ENCODE measurements around the gene RAB40C.

RAB40C gene

DNA sequence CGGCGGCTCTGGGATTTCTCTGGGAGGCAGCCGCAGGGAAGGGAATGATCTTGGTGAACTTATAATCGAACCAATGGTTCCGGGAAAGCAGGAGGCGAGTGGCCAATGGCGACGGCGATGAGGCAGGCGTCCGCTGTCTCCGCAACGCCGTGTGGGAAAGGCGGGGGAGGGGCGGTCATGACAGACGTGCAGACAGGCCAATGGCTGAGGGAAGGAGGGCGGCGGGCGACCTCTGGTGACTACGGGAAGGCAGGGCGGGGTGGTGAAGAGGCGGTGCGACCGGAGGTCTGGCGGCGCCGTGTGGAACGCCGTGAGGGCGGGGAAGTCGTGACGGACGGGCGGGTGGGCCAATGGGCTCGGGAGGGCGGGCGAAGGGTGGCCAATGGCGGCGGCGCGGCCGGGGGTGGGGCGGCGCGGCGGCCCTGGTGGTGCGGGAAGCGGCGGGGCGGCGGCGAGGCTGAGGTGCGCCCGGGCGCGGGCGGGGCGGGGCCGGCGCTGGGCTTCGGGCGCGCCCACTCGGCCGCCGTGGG is at the start of gene RAB40C:
RAB40C (plus strand) TSS at position 409 of the 530 bp plus-strand sequence. CDS start 226 bp downstream, outside the sequence.
- DNase-seq = peak; percentile 98

- peak; percentile 77 for DNase-seq
These were observed 49.1 kb upstream of the RAB40C start for GRCh38 chr16:540645-541340.

- DNase-seq = no peak
These were observed 46.3 kb upstream of the RAB40C start for GRCh38 chr16:543301-544164.

GRCh38 chr16:544517-544916 is 45.3 kb upstream of the RAB40C start:
- DNase-seq = no peak

DNA sequence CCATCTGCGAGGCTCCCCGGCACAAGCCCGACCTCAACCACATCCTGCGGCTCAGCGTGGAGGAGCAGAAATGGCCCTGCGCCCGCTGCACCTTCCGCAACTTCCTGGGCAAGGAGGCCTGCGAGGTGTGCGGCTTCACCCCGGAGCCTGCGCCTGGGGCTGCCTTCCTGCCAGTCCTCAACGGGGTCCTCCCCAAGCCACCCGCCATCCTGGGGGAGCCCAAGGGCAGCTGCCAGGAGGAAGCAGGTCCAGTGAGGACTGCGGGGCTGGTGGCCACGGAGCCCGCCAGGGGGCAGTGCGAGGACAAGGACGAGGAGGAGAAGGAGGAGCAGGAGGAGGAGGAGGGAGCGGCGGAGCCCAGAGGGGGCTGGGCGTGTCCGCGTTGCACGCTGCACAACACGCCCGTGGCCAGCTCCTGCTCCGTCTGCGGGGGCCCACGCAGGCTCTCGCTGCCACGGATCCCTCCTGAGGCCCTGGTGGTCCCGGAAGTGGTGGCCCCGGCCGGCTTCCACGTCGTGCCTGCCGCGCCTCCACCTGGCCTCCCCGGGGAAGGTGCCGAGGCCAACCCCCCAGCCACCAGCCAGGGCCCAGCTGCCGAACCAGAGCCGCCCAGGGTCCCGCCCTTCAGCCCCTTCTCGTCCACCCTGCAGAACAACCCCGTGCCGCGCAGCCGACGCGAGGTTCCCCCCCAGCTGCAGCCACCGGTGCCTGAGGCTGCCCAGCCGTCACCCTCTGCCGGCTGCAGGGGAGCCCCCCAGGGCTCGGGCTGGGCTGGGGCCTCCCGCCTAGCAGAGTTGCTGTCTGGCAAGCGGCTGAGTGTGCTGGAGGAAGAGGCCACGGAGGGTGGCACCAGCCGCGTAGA is 42.7 kb upstream of the RAB40C start:
- DNase-seq = no peak

- no peak for DNase-seq
These were observed 41.3 kb upstream of the RAB40C start for GRCh38 chr16:548586-548985.

DNA sequence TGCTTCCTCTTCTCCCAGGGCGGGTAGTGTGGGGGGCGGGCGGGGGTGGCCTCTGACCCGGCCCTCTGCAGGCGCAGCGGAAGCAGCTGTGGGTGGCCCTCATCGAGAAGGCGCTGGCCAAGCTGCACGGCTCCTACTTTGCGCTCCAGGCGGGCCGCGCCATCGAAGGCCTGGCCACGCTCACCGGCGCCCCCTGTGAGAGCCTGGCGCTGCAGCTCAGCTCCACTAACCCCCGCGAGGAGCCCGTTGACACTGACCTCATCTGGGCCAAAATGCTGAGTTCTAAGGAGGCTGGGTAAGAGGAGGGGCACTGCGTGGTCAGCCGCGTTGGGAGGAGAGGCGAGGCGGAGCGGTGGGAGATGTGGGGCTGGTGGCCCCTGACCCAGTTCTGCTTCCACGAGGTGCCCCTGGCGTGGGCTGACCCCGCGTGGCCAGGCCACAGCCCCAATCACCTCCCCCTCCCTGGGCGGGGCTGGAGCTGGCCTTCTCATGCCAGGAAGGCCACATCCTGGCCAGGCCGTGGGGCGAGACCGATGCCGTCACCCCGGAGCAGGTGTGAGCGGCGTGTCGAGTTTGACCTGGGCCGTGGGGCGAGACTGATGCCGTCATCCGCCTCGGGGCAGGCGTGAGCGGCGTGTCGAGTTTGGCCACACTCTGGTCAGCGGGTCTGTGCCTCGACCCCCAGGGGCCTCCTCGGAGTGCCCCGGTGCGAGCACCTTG is 40.2 kb upstream of the RAB40C start:
- no peak for DNase-seq

DNA sequence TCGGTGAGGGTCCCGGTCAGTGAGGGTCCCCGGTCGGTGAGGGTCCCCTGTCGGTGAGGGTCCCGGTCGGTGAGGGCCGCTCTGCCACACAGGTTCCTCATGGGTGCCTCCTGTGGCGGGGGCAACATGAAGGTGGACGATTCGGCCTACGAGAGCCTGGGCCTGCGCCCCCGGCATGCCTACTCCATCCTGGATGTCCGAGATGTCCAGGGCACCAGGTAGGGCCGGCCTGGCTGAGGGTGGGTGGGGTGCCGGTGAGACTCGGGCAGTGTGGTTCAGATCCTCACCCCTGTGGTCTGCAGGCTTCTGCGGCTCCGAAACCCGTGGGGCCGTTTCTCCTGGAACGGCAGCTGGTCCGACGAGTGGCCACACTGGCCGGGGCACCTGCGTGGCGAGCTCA is 38.7 kb upstream of the RAB40C start:
- DNase-seq = no peak

GRCh38 chr16:552171-552570 is 37.7 kb upstream of the RAB40C start:
- no peak for DNase-seq

GRCh38 chr16:553601-554296 is 36.1 kb upstream of the RAB40C start:
- DNase-seq = no peak

DNA sequence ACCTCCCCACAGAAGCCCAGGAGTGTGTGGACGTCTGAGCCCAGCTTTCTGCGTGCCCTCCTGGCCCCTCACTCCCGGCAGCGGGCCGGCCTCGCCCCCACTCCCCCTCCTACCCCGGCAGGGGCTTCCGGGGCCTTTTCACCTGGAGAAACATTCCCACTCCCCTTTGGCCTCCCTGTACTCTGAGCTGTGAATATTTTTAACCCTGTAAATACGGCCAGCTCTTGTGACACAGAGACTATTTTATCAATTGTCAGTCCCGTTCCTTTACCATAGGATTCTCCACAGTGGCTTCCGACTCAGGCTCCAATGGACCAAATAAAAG is 35.6 kb upstream of the RAB40C start:
- DNase-seq = no peak

- no peak for DNase-seq
These were observed 35.1 kb upstream of the RAB40C start for GRCh38 chr16:554640-555365.

GRCh38 chr16:555528-556473 is 34.1 kb upstream of the RAB40C start:
- DNase-seq = no peak

DNA sequence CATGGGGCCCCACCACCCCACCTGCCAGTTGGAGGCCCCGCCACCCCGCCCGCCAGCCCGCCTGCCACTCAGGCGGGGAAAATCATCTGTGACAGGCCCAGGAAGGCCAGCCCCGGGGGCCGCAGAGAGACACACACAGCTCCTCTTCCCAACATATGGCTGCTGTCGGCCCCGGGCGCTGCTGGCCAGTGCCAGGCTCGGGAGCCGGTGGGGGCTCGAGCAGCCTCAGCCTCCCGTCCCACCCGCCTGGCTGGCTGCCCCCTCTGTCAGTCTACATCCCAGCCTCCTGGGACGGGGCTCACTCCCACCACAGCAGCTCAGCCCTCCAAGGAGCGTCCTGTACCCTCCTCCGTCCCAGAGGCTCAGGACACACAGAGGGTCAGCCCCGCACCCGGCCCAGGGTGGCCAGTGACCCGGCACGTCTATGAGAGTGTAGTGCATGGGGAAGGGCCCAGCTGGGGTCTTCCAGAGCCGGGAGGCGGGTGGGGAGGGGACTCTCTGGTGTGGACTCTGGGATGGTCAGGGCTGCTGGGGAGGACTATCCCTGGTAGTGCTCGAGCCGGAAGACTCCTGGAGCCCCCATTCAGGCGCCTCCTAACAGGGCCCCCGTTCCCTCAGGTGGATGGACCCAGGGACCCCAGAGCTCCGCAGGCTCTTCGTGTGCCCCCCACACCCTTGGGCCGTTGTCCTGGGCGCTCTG is 33.2 kb upstream of the RAB40C start:
- no peak for DNase-seq

DNA sequence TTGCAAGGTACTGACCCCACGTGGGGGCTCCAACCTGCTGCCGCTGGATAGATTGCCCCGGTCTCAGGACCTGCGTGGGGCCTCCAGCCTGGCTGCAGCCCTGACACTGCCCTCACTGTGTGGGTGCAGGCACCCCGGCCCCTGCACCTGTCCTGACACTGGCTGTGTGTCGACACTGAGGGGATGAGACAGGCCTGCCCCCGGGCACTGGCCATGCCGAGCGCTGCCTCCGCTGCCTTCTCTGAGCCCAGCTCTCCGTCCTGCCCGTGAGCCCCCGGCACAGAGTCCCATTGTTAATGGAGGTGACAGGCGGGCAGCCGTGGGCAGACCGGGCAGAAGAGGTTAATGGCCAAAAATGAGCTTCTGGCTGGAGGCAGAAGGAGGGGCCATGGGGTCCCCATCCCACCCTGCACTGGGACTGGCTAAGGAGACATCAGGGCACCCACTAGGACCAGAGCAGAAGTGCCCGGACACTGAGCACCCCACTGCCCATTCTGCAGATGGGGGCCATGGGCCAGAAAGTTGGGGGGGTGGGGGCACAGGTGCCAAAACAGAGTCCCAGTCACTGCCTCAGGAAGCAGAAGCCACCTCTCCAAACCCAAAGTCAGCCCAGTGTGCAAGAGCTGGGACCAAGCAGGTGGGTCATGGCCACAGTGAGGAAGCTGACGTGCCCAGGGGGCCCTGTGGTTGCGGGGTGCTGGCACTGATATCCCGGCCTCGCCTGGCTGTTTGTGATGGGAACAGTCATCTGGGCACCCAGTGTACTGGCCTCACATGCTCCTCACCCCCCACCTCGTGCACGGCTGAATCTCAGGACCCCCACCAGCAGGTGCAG is 32.2 kb upstream of the RAB40C start:
- no peak for DNase-seq

GRCh38 chr16:558298-559020 is 31.4 kb upstream of the RAB40C start:
- no peak for DNase-seq

- DNase-seq = no peak
These were observed 30.9 kb upstream of the RAB40C start for GRCh38 chr16:559021-559380.
